Activated CD8-positive, alpha-beta memory T cell treated with anti-CD3 and anti-CD28 coated beads for 24 hours (primary cell): ENCODE measurements around the gene NAPB.

Experiments
- DNase-seq: peaks from one replicate; pipeline ENCODE4 v3.0.0-alpha.2; 2020

NAPB gene

GRCh38 chr20:23403751-23404150 lies 17.5 kb downstream of the NAPB start:
- DNase-seq, result no peak

- no peak for DNase-seq
Measured at GRCh38 chr20:23401051-23401450, 20.2 kb downstream of the NAPB start.

GRCh38 chr20:23399568-23400241 lies 21.6 kb downstream of the NAPB start:
- no peak for DNase-seq

GRCh38 chr20:23397961-23398360 lies 23.3 kb downstream of the NAPB start:
- DNase-seq, result no peak

- no peak for DNase-seq
Measured at GRCh38 chr20:23396950-23397627, 24.2 kb downstream of the NAPB start.

GRCh38 chr20:23393996-23394775 lies 27.1 kb downstream of the NAPB start:
- no peak for DNase-seq

- DNase-seq, result no peak
Measured at GRCh38 chr20:23391707-23392310, 29.5 kb downstream of the NAPB start.

GRCh38 chr20:23390091-23390774 lies 31.1 kb downstream of the NAPB start:
- DNase-seq, result no peak

GRCh38 chr20:23387118-23387443 lies 34.2 kb downstream of the NAPB start:
- DNase-seq, result no peak

GRCh38 chr20:23386304-23387117 lies 34.8 kb downstream of the NAPB start:
- DNase-seq, result no peak

- DNase-seq, result no peak
Measured at GRCh38 chr20:23381876-23382275, 39.4 kb downstream of the NAPB start.

- no peak for DNase-seq
Measured at GRCh38 chr20:23379772-23380171, 41.5 kb downstream of the NAPB start.

- DNase-seq, result no peak
Measured at GRCh38 chr20:23375827-23376226, 45.5 kb downstream of the NAPB start.

- no peak for DNase-seq
Measured at GRCh38 chr20:23374441-23374840, 46.8 kb downstream of the NAPB start.

GRCh38 chr20:23371496-23371895 lies 49.8 kb downstream of the NAPB start:
- DNase-seq, result no peak

GRCh38 chr20:23370873-23371272 lies 50.4 kb downstream of the NAPB start:
- DNase-seq, result no peak

GRCh38 chr20:23370274-23370673 lies 51.0 kb downstream of the NAPB start:
- DNase-seq, result no peak

- no peak for DNase-seq
Measured at GRCh38 chr20:23369072-23369823, 52.0 kb downstream of the NAPB start.

- DNase-seq, result no peak
Measured at GRCh38 chr20:23368316-23369071, 52.8 kb downstream of the NAPB start.

GRCh38 chr20:23367770-23368169 lies 53.5 kb downstream of the NAPB start:
- DNase-seq, result no peak

- DNase-seq, result no peak
Measured at GRCh38 chr20:23366384-23366783, 54.9 kb downstream of the NAPB start.
